Measurements from ENCODE around the gene ROS1. TPM values are rescaled to one million over a fixed set of nuclear protein-coding genes. Genes with fewer than 3 reads are reported as not detected.

ROS1 gene
- total and polyA plus RNA-seq, 2 donors (not counting 3 experiments of a cell fraction or from before 2014, with no cell fraction given), result not detected

DNA sequence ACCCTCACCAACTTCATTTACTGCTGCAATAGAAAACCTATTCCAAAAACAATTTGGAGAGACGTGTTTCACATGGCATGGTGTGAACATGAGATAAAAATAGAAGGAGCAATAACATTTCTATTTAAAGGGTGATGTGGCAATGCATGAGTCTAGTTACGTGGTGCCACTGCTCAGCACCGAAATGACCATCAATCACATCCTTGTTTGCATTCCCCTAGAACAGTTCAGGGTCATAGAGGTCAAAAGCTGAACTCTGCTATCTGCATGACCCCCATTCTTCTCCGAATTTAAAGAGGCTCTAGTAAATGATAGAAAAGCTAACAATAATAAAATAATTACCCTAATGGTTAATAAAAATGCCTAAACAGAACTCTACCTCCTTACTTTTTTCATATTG lies 29.5 kb downstream of the ROS1 start:
- H3K79me2 ChIP-seq (ENCODE audit: control insufficient read depth, insufficient read depth, low read length), result no peaks in the 10 kb centered on the region
- DNase-seq (ENCODE audit: low read depth, low spot score) (no peak), FAIRE-seq (no peak)
- H3K27ac ChIP-seq (ENCODE audit: insufficient read depth, low read depth, low read length), result no peak overlapping the region
- no peaks in the 10 kb centered on the region for H4K20me1 ChIP-seq (replicated peaks; ENCODE audit: control insufficient read depth, extremely low read depth, insufficient read depth, low read length)
- H3K4me1 ChIP-seq (ENCODE audit: control insufficient read depth, extremely low read depth, insufficient read depth, low read length), result no peaks in the 10 kb centered on the region
- CTCF ChIA-PET, result no interaction called here
- no peaks in the 10 kb centered on the region for H3K9me3 ChIP-seq (replicated peaks; ENCODE audit: control insufficient read depth, insufficient read depth, low read length)
- no peak overlapping the region for H3K4me3 ChIP-seq (replicated peaks in 1 of 3; ENCODE audit: insufficient read depth in 1 of 3, low read depth in 1 of 3, low read length in 3 of 3)
- TF ChIP-seq, protein P1, sequence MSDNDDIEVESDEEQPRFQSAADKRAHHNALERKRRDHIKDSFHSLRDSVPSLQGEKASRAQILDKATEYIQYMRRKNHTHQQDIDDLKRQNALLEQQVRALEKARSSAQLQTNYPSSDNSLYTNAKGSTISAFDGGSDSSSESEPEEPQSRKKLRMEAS (IDR thresholded peaks at IDR 0.05; ENCODE audit: insufficient read depth, insufficient read length), result no peak
- TF ChIP-seq, protein P2, sequence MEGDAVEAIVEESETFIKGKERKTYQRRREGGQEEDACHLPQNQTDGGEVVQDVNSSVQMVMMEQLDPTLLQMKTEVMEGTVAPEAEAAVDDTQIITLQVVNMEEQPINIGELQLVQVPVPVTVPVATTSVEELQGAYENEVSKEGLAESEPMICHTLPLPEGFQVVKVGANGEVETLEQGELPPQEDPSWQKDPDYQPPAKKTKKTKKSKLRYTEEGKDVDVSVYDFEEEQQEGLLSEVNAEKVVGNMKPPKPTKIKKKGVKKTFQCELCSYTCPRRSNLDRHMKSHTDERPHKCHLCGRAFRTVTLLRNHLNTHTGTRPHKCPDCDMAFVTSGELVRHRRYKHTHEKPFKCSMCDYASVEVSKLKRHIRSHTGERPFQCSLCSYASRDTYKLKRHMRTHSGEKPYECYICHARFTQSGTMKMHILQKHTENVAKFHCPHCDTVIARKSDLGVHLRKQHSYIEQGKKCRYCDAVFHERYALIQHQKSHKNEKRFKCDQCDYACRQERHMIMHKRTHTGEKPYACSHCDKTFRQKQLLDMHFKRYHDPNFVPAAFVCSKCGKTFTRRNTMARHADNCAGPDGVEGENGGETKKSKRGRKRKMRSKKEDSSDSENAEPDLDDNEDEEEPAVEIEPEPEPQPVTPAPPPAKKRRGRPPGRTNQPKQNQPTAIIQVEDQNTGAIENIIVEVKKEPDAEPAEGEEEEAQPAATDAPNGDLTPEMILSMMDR (IDR thresholded peaks at IDR 0.05; ENCODE audit: extremely low read depth in 1 of 2, insufficient read depth in 1 of 2, low read depth in 1 of 2, low read length in 2 of 2), result no peak
- TF ChIP-seq GATA2 (IDR thresholded peaks at IDR 0.05; ENCODE audit: insufficient read depth, insufficient read length, low read depth, low read length) (no peak), EZH2 (IDR thresholded peaks at IDR 0.05; ENCODE audit: borderline replicate concordance, low read depth, low read length, severe bottlenecking) (no peak), JUN (IDR thresholded peaks at IDR 0.05; ENCODE audit: borderline replicate concordance, insufficient read depth, insufficient read length, low read depth) (no peak), MYC (IDR thresholded peaks at IDR 0.05; ENCODE audit: low read depth, low read length) (no peak), FOS (IDR thresholded peaks at IDR 0.05; ENCODE audit: borderline replicate concordance, insufficient read depth, low read length) (no peak), POLR2AphosphoS5 (IDR thresholded peaks at IDR 0.05; ENCODE audit: insufficient read depth, low read depth, low read length) (no peak), POLR2A (IDR thresholded peaks at IDR 0.05; ENCODE audit: low read depth, low read length) (no peak)
- intact Hi-C loops (cut with micrococcal nuclease), result no loop called here
- H2AFZ ChIP-seq (ENCODE audit: low read depth, low read length), result no peak overlapping the region
- BruUV-seq (replicated peaks), result no TSS peak
- no peaks in the 10 kb centered on the region for H3K9me1 ChIP-seq (replicated peaks; ENCODE audit: control insufficient read depth, extremely low read depth, insufficient read depth, low read length)
- dilution Hi-C loops (cut with MboI; ENCODE audit: extremely low pct_ligation_motif_present, low sequenced_read_pairs), result no loop called here
- peaks cover 2 to 11% of the 10 kb centered on the region in 2 experiments for H3K27me3 ChIP-seq (ENCODE audit: control insufficient read depth in 2 of 2, insufficient read depth in 2 of 2, low read length in 2 of 2)
- no peak overlapping the region for H3K4me2 ChIP-seq (ENCODE audit: insufficient read depth, low read length)
- H3K36me3 ChIP-seq (ENCODE audit: control insufficient read depth in 2 of 2, extremely low read depth in 1 of 2, insufficient read depth in 2 of 2, low read length in 2 of 2), result no peaks in the 10 kb centered on the region
- POLR2A ChIA-PET, result no interaction called here
- no peak overlapping the region for H3K9ac ChIP-seq (replicated peaks; ENCODE audit: extremely low read depth, insufficient read depth, low read length)
